ENCODE data around the gene TSHZ2.

Gene TSHZ2

GRCh38 chr20:52972190-52972937, at the start of gene TSHZ2:
TSHZ2 (plus strand) TSS chr20:52972358; CDS start chr20:52973294, 936 bp downstream.
- in situ Hi-C loops (cut with MboI; ENCODE audit: low sequenced_read_pairs) = no loop called here

- in situ Hi-C loops (cut with MboI; ENCODE audit: low sequenced_read_pairs) = no loop called here
Observed at GRCh38 chr20:52922436-52922835, 49.7 kb upstream of the TSHZ2 start.

GRCh38 chr20:52923123-52923937, 48.8 kb upstream of the TSHZ2 start:
- in situ Hi-C loops (cut with MboI; ENCODE audit: low sequenced_read_pairs) = no loop called here

GRCh38 chr20:52924411-52925271, 47.5 kb upstream of the TSHZ2 start:
- in situ Hi-C loops (cut with MboI; ENCODE audit: low sequenced_read_pairs) = no loop called here

- in situ Hi-C loops (cut with MboI; ENCODE audit: low sequenced_read_pairs) = no loop called here
Observed at GRCh38 chr20:52926505-52926904, 45.7 kb upstream of the TSHZ2 start.

GRCh38 chr20:52933867-52934266, 38.3 kb upstream of the TSHZ2 start:
- in situ Hi-C loops (cut with MboI; ENCODE audit: low sequenced_read_pairs) = no loop called here

- in situ Hi-C loops (cut with MboI; ENCODE audit: low sequenced_read_pairs) = no loop called here
Observed at GRCh38 chr20:52936351-52937340, 35.5 kb upstream of the TSHZ2 start.

- in situ Hi-C loops (cut with MboI; ENCODE audit: low sequenced_read_pairs) = no loop called here
Observed at GRCh38 chr20:52937591-52938100, 34.5 kb upstream of the TSHZ2 start.

- in situ Hi-C loops (cut with MboI; ENCODE audit: low sequenced_read_pairs) = no loop called here
Observed at GRCh38 chr20:52939141-52939540, 33.0 kb upstream of the TSHZ2 start.

- in situ Hi-C loops (cut with MboI; ENCODE audit: low sequenced_read_pairs) = no loop called here
Observed at GRCh38 chr20:52941808-52942207, 30.4 kb upstream of the TSHZ2 start.

- in situ Hi-C loops (cut with MboI; ENCODE audit: low sequenced_read_pairs) = no loop called here
Observed at GRCh38 chr20:52943185-52943841, 28.8 kb upstream of the TSHZ2 start.

- in situ Hi-C loops (cut with MboI; ENCODE audit: low sequenced_read_pairs) = no loop called here
Observed at GRCh38 chr20:52945268-52945667, 26.9 kb upstream of the TSHZ2 start.

GRCh38 chr20:52945862-52946522, 26.2 kb upstream of the TSHZ2 start:
- in situ Hi-C loops (cut with MboI; ENCODE audit: low sequenced_read_pairs) = no loop called here

- in situ Hi-C loops (cut with MboI; ENCODE audit: low sequenced_read_pairs) = no loop called here
Observed at GRCh38 chr20:52948491-52948890, 23.7 kb upstream of the TSHZ2 start.

- in situ Hi-C loops (cut with MboI; ENCODE audit: low sequenced_read_pairs) = no loop called here
Observed at GRCh38 chr20:52953020-52953419, 19.1 kb upstream of the TSHZ2 start.

- in situ Hi-C loops (cut with MboI; ENCODE audit: low sequenced_read_pairs) = no loop called here
Observed at GRCh38 chr20:52954849-52955248, 17.3 kb upstream of the TSHZ2 start.

- in situ Hi-C loops (cut with MboI; ENCODE audit: low sequenced_read_pairs) = no loop called here
Observed at GRCh38 chr20:52958211-52958610, 13.9 kb upstream of the TSHZ2 start.

- in situ Hi-C loops (cut with MboI; ENCODE audit: low sequenced_read_pairs) = no loop called here
Observed at GRCh38 chr20:52959125-52959524, 13.0 kb upstream of the TSHZ2 start.

- in situ Hi-C loops (cut with MboI; ENCODE audit: low sequenced_read_pairs) = no loop called here
Observed at GRCh38 chr20:52962183-52962582, 10.0 kb upstream of the TSHZ2 start.

Data from hTERT RPE-1 (cell line).